ENCODE data around the gene FBH1.
"Not testable (repeated sequence)": the region's sequence is repeated elsewhere in the genome, so short reads cannot be mapped to it uniquely, and the experiment has no call there.

Gene FBH1

DNA sequence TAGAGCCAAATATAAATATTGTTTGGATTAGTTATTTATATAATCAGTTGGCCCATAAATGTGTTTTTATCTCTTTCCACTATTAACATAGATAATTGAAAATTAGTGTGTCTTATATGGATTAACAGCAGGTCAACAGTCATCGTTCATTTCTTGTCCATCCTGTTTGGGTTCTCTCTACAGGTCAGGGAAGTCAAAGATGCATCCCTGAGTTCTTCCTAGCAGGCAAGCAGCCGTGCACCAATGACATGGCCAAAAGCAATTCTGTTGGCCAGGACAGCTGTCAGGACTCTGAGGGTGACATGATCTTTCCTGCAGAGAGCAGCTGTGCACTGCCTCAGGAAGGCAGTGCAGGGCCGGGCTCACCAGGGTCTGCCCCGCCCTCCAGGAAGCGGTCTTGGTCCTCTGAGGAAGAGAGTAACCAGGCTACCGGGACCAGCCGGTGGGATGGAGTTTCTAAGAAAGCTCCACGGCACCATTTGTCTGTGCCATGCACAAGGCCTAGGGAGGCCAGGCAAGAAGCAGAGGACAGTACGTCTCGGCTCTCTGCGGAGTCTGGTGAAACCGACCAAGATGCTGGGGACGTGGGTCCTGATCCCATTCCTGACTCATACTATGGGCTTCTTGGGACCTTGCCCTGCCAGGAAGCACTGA is 15.9 kb downstream of the FBH1 start:
- no peak for DNase-seq

DNA sequence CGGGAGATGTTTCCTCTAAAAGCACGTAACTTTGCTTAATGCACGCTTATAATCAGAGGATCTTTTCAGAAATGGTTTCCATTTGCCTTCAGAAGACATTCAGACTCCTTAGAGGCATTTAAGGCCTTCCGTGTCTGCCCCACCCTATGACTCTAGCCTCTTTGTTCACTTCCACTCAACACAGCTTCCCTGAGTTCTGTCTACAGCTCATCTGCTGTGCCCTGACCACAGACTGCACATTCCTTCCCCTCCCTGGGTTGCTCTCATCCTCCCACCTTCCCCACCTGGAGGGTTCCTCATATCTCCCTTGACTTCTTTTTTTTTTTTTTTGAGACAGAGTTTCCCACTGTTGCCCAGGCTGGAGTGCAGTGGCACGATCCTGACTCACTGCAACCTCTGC is 16.6 kb downstream of the FBH1 start:
- DNase-seq = no peak

DNA sequence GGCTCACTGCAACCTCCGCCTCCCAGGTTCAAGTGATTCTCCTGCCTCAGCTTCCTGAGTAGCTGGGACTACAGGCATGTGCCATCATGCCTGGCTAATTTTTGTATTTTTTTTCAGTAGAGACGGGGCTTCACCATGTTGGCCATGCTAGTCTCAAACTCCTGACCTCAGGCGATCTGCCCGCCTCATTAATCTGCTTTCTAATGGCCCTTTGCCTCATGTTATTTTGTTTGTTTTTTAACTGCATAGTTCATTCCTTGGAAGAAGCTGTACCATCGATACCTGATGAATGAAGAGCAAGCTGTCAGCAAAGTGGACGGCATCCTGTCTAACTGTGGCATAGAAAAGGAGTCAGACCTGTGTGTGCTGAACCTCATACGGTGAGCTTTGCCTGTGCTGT is 18.6 kb downstream of the FBH1 start:
- DNase-seq = not testable (repeated sequence)

DNA sequence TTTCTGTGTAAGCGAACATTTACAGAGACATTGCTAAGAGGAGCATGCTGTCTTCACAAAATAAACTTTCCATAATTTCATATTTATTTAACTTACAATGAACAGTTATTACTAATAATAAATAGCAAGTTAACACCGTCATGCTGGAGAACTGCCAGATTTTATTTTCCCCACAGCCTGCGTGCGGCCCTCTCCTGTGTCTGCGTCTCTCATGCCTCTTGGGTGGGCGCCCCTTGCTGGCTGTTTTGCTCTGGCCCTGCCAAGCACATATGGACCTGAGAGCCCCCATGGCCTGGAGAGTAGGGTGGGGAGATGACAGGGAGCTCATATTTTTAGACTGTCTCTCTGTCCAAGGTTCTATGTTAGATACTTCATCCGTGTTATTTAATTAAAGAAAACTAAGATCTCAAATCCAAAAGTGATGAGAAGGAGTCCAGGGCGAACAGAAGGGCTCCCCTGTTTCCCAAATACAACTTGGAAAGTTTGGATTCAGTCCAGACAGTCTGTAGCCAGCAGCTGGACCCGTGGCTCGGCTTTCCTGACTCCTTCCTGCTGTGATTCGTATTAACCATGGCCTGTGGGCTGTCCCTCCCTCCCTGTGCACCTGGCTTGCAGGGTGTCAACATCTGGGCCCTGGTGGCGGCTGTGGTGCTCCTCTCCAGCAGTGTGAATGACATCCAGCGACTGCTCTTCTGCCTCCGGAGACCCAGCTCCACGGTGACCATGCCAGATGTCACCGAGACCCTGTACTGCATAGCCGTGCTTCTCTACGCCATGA is 20.5 kb downstream of the FBH1 start:
- DNase-seq = no peak

DNA sequence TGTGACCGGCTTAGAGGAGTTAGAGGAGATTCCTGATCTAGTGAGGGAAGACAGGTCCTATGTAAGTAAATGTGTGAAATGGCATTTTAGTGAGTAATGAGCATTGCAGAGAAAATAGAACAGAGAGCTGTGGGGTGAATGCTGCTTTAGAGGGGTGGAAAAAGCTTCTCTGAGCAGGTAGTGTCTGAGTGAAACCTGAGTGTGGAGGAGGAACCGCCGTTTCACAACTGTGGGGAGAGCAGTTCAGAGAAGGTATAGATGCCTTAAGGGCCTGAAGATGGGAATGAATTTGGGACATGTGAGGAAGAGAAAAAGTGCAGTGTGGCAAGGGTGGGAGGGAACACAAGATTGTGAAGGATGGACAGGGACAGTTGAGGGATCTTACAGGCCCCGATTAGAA is 21.6 kb downstream of the FBH1 start:
- no peak for DNase-seq

DNA sequence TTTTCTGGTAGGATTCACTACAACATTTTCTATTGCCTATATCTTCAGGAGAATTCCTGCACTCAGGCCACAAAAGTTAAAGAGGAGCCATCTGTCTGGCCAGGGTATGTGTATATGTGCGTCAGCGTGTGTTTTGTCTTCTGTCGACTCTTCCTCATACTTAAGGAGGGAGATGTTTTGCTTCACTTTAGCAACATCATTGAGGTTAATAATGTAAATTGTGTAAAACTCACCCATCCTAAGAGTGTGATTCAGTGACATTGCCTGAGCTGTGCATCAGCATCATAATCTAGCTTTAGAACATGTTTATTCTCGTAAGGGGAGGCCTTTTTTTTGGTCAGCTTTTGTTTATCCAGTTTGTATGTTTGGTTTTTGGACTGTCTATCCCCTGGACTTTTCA is 23.7 kb downstream of the FBH1 start:
- DNase-seq = no peak

DNA sequence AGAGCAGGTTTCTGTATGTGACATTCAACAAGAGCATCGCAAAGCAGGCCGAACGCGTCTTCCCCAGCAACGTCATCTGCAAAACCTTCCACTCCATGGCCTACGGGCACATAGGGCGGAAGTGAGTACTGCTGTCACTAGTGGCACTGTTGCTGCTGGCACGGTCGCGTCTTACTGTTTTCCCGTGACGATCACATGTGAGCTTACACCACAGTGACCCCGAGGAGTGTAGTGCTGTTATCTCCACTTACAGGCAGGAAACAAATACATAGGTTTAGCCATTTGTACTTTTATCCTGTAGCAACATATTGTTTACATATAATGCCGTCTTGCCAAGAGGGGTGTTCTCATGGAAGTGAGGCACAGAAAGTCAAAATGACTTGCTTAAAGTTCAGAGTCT is 25.4 kb downstream of the FBH1 start:
- DNase-seq = no peak

DNA sequence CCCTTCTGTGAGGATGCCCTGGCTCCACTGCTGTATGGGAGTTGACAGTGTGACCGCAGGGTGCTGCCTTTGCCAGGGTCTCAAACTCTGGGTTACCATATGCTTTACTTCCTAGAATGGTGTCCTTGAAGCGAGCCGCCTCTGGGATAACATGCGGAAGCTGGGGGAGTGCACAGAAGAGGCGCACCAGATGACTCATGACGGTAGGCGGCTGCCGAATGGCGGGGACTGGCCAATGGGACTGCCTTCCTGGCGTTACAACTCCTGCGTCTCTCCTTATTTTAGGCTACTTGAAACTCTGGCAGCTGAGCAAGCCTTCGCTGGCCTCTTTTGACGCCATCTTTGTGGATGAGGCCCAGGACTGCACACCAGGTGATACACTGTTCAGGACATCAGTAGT is 27.3 kb downstream of the FBH1 start:
- DNase-seq = no peak

DNA sequence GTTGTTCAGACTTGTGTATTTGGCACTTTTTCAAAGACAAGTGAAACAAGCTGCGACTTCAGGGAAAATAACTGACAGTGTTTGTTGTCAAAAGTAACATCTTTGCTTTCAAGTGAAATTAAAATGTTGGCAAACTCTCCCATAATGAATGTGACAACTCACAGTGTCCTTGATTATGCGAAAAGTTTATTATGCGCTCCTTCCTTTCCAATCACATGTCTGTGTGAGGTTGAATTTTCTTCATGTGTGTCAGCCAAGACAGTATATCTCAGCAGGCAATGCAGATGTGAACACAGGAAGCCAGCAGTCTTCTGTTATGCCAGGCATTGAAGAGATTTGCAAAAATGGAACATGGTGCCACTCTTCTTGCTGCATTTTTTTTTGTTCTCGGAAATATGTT is 28.7 kb downstream of the FBH1 start:
- DNase-seq = no peak

DNA sequence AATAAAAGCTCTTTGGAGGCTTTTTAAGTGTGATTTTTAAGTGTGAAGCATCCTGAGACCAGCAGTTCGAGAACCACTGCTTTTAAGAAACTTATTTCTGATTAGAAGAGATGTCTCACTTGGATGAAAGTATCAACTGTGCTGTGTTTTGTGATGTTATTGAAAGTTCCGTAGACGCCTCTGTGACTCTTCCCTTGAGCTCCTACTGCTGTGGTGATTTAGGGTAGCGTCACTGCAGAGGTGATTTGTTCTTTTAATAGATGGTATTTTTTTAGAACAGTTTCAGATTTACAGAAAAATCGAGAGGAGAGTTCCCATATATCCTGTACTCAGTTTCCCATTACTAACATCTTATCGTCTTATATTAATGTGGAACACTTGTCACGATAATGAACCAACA is 29.5 kb downstream of the FBH1 start:
- no peak for DNase-seq

DNA sequence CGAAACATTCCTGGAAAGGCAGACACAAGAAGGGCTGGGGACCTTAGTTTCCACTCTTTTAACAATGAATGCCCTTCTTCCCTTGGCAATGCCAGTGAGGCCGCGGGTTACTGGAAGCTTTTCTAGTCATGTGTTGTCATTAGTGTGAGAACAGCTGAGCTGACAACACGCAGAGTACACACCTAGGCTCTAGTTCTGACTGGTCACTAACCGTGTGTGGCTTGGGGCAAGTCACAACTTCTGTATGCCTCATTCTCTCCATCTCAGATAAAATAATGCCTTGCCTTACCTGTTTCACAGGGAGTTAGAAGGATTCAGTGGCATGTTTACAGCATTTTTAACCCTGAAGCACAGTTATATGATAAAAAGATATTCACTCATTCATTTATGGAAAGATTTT is 31.7 kb downstream of the FBH1 start:
- DNase-seq = no peak

DNA sequence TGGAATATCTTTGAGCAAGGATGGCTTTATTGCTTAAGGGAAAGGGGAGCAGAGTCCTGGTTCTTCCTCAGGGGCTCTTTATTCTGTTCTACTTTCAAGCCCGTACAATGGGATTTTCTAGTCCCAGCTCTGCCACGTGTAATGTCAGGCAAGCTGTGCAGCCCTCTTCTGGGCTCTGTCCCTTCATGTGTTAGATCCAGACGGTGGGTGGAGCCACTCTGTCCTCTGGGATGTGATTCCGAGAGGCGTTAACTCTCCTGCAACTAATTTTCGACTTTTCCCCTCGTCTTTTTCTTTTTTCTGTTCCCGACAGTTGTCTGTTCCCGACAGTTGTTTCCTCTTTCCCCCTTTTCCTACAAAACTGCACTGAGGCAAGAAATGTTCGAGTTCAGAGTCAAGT is 34.8 kb downstream of the FBH1 start:
- no peak for DNase-seq

DNA sequence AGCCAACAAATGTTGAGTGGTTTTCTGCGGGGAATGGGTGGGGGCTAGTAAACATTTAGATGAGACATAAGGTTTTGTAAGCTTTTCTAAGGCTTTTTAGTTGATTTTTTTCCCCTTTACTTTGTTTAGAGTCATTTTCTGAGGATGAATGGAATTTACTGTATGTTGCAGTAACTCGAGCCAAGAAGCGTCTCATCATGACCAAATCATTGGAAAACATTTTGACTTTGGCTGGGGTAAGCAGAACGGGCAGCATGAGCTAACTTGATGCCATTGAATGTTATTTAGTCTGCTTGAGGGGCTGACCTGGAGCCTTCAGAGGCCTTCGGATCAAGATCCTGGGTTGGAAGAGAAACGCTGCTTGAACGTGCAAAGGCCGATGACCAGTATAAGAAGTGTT is 37.3 kb downstream of the FBH1 start:
- DNase-seq = no peak

DNA sequence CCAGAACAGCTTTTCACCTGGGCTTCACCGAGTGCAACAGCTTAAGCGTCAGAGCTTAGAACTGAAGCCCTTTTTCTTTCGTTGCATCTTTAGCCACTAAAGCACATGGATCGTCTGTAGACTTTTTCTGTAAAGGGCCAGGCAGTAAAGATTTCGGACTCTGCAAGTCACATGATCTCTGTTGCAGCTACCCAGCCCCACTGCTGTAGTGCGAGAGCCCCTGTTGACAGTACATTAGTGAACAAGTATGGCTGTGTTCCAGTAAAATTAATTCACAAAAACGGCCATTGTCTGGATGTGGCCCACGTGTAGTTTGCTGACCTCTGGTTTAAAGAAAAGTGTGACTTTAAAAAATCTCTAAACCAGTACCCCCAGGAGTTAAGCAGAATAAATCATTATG is 39.4 kb downstream of the FBH1 start:
- no peak for DNase-seq

DNA sequence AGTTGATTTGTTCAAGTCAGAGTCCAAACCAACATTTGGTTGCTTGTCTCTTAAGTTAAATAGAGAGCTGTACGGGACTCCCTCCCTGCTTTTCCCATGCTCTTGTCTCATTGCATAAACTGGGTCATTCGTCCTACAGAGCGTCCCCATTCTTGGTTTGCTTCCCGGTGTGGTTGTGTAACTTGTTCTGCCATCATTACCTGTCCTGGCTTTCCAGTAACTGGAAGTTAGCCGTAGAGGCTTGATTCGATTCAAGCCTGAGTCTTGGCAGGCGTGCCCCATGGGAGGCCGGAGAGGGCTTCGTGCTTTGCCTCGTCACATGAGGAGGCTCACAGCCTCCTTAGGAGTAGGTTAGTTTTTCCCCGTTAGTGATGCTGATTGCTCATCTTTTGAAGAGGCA is 40.2 kb downstream of the FBH1 start:
- DNase-seq = no peak

DNA sequence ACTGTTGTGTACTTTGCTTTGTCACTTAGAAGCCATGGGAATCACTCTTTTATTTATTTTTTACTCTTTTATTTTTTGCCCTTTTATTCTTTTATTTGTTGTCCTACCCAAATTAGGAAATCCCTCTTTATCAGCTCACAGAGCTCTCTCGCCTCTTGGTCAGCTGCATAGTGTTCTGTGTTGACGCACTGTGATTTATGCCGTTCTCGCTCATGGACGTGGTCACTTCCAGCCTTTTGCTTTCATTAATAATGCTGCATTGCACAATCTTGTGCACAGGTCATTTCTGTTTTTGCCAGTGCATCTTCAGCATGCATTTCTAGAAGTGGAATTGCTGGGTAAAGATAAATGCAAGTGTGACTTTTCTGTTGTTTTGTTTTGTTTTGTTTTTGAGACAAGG is 42.3 kb downstream of the FBH1 start:
- no peak for DNase-seq

DNA sequence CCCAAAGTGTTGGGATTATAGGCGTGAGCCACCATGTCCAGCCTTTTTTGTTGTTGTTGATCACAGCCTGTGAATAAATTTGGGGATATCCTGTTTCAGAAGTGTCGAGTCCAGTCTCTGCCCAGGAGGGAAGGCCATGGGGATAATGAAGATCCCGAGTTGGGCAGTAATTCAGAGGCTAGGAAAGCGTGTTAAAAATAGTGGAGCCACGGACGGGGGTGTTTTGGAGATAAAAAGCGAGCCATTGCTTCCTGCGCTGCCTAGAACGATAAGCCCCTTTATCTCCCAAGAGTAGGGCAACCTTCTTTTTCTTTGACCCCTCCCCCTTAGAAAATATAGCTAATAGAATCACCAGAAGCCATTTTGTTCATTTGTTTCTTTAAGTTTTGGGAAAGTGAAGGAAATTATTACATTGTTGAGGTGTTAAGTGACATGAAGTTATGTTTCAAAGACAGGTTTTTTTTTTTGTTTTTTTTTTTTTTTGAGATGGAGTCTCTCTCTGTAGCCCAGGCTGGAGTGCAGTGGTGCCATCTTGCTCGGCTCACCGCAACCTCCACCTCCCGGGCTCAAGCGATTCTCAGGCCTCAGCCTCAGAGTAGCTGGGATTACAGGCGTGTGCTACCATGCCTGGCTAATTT is 44.0 kb downstream of the FBH1 start:
- no peak for DNase-seq

DNA sequence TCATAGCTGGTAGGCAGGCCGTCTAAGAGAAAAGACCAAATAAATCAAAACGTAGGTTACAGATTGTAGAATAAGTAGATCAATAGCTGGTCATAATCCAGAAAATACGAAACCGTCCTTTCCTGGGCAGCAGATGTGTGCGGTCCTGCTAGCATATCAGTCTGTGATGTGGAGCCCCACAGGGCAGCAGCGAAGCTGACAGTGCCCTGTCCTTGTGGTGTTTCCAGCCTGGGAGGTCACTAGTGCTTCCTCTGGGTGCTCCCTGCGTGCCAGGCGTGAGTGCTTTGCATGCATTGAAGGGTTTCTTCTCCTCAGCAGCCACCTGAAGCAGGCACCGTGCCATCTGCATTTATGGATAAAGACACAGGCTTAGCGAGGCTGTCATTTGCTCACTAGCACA is 45.6 kb downstream of the FBH1 start:
- no peak for DNase-seq

DNA sequence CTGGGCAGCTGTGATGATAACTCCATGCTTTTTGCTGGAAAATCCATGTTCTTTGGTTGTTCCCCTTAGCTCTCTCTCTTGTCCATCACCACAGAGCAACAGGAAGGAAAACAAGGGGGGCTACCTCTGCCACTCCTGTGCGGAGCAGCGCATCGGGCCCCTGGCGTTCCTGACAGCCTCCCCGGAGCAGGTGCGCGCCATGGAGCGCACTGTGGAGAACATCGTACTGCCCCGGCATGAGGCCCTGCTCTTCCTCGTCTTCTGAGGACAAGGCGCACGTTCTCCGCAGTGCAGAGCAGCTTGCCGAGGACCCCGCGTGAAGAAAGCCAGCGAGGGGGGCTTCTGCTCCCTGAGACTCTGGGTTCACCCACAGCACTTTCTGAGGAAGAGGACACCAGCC is 47.0 kb downstream of the FBH1 start:
- no peak for DNase-seq

DNA sequence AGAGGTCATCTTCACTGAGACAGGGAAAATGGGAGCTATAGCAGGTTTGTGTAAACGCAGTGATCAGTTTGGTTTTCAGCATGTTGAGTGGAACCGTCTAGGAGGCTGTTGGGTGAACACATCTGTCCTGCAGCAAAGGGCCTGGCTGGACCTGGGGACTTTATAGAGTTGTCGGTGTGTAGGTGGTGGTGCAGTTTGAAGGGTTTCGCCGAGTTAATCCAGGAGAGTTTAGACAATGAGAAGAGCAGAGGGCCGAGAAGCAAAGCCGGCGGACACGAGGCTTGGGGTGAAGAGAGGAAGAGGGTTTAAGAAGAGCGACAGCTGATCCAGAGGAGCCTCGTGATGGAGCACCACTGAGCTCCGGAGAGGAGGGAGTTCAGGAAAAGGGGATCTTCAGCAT is 48.2 kb downstream of the FBH1 start:
- no peak for DNase-seq

DNA sequence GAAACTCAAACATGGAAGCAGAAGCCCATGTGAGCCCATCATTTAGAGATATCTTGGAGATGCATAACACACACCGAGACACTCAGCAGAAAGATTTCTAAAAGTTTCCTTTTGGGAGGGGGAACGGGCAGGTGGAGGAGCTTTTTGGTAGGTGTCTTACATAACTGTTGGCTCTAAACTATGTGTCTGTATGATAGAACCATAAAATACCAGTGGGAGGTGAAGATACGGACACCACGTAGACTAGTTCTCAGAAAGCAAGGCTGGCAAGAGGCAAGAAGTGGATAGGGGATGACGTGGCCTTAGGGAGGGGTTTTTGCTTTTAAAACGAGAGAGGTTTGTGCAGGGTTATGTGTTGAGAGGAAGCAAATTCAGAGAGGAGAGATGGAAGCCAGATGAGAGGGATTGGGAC is 50.8 kb downstream of the FBH1 start:
- DNase-seq = no peak

DNA sequence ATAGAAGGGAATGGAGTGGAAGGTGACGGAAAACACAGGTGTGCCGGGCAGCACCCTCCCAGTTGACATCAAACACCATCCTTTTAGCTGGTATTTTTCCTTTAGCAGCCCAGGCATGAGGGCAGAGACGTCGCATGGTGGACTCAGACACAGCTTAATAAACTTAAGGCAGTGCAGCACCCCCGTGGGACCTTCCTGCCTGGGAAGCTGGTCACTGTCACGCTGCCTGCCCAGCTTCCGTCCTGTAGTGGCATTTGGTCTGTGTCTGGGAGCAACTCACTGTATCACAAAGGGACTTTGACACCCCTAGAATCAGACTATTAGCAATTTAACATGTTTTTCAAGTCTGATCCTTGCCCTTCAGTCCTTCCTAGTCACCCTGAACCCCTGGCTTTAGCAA is 51.5 kb downstream of the FBH1 start:
- DNase-seq = no peak

DNA sequence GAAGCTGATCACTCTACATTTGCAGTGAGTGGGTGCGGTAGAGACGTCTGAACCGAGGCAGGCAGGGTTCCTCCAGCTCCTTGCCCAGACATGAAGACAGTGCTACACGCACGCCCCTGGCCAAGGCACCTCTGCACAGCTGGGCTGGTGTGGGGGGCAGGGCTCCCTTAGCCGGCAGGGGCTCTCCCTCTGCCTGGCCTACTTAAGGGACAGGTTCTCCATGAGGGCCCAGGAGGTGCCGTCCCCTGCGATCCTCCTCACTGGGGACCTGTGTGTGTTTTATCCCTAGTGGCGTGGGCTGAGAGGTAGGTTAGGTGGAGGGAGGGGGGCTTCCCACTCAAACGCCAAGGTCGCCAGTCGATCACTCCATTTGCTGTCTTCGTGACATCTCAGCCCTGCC is 52.0 kb downstream of the FBH1 start:
- DNase-seq = no peak

DNA sequence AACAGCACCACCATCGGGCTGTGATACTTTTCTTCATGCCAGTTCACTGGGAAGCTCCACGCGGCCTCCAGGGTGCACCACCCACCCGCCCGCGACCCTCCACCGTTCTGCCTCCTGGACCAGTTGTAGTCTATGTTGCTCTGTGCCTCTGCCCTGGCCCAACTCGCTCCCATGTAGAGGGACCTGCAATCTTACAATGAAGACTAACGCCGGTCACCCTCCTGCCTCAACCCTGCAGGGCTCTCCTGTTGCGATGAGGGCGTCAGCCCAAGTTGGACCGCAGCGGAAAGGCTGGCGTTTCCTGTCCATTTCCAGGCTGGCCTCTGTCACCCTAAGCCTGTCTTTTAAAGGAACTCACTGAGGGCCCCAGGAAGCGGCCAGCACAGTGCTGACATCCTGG is 52.4 kb downstream of the FBH1 start:
- no peak for DNase-seq

DNA sequence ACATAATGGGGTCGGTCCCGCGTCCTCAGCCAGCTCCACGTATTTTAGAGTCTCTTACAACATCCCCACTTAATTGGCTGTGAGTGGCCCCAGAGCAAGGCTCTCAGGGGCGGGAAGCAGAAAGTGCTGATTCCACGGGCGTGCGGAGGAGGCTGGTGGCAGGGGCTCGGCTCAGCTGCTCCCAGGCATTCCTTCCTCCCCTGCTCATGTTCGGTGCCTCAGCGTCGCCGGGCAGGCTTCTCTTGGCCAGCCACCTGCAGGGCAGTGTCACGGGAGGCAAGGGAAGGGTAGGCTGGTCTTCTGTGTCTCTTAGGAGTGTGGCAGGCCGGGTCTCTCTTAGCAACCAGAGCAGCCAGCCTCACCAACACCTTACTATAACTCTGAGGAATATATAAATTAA is 53.5 kb downstream of the FBH1 start:
- no peak for DNase-seq
